Endothelial cell of umbilical vein (primary cell): ENCODE results near the gene HNMT.

Experiments
- EZH2 ChIP-seq: IDR thresholded peaks from 2 replicates; pipeline ENCODE4 v1.6.1; 2012; ENCODE audit warnings: borderline replicate concordance, low read depth, mild to moderate bottlenecking, moderate library complexity, low read length, inconsistent platforms; ENCODE audit not compliant: severe bottlenecking
- GATA2 ChIP-seq: IDR thresholded peaks from 2 replicates; pipeline ENCODE4 v1.7.0; 2011; ENCODE audit warnings: low read depth, mild to moderate bottlenecking, moderate library complexity, mixed read lengths, low read length; ENCODE audit not compliant: insufficient read length, insufficient read depth
- JUN ChIP-seq: IDR thresholded peaks from 2 replicates; pipeline ENCODE4 v1.6.1; 2011; ENCODE audit warnings: borderline replicate concordance, low read depth; ENCODE audit not compliant: insufficient read length, insufficient read depth
- MYC ChIP-seq: IDR thresholded peaks from one replicate; pipeline ENCODE4 v1.6.1; 2011; ENCODE audit warnings: mild to moderate bottlenecking, low read depth, low read length
- POLR2A ChIP-seq: IDR thresholded peaks from 2 replicates; pipeline ENCODE4 v1.6.1; 2012; ENCODE audit warnings: low read depth, mild to moderate bottlenecking, control low read depth, low read length
- POLR2AphosphoS5 ChIP-seq: IDR thresholded peaks from 2 replicates; pipeline ENCODE4 v1.6.1; 2012; ENCODE audit warnings: low read depth, mild to moderate bottlenecking, control low read depth, low read length, moderate library complexity; ENCODE audit not compliant: insufficient read depth
- TF ChIP-seq, protein P1 (sequence below): IDR thresholded peaks from 2 replicates; pipeline ENCODE4 v1.6.1; 2011; ENCODE audit not compliant: insufficient read depth, insufficient read length
- TF ChIP-seq, protein P2 (sequence below), 2 donors: IDR thresholded peaks; 1 replicate in 1 of 2; 2 replicates in 1 of 2; pipeline ENCODE4 v1.5.1; 2011; ENCODE audit warnings: low read length in 2 of 2, mild to moderate bottlenecking in 2 of 2, moderate library complexity in 2 of 2, control low read depth in 1 of 2, inconsistent platforms in 1 of 2, low read depth in 1 of 2; ENCODE audit not compliant: insufficient read depth in 1 of 2; ENCODE audit errors: extremely low read depth in 1 of 2

DNA sequence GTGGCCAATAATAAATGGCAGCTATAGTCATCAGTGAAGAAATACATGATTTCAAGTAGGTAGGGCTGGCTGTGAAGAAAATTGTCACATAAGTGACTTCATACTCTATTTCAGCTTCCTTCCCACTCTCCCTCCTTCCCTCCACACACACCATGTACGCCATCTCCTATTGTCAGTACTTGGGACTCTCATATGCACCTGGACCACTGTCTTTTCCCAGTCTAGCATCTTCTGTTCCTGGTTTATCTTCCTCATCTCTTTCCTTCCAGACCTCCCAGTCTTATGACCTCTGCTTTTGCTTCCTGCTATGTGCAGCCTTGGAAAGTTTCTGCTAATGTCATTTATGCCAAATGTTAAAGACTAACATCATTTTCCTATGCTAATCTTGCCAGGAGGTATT, 35.0 kb downstream of the HNMT start:
- no peak for TF ChIP-seq POLR2AphosphoS5
- TF ChIP-seq MYC, result no peak
- TF ChIP-seq, protein P1, sequence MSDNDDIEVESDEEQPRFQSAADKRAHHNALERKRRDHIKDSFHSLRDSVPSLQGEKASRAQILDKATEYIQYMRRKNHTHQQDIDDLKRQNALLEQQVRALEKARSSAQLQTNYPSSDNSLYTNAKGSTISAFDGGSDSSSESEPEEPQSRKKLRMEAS, result no peak
- TF ChIP-seq, protein P2, sequence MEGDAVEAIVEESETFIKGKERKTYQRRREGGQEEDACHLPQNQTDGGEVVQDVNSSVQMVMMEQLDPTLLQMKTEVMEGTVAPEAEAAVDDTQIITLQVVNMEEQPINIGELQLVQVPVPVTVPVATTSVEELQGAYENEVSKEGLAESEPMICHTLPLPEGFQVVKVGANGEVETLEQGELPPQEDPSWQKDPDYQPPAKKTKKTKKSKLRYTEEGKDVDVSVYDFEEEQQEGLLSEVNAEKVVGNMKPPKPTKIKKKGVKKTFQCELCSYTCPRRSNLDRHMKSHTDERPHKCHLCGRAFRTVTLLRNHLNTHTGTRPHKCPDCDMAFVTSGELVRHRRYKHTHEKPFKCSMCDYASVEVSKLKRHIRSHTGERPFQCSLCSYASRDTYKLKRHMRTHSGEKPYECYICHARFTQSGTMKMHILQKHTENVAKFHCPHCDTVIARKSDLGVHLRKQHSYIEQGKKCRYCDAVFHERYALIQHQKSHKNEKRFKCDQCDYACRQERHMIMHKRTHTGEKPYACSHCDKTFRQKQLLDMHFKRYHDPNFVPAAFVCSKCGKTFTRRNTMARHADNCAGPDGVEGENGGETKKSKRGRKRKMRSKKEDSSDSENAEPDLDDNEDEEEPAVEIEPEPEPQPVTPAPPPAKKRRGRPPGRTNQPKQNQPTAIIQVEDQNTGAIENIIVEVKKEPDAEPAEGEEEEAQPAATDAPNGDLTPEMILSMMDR (IDR thresholded peaks at IDR 0.05; ENCODE audit: extremely low read depth in 1 of 2, insufficient read depth in 1 of 2, low read depth in 1 of 2, low read length in 2 of 2), result no peak
- TF ChIP-seq POLR2A, result no peak
- TF ChIP-seq EZH2, result no peak
- TF ChIP-seq GATA2, result no peak
- TF ChIP-seq JUN, result no peak
